CMK (cell line): ENCODE results near the gene CFAP97.
"Not testable (repeated sequence)": the region's sequence is repeated elsewhere in the genome, so short reads cannot be mapped to it uniquely, and the experiment has no call there.

Source experiments
- DNase-seq: peaks from one replicate; pipeline ENCODE4 v3.0.0-alpha.2; 2010; ENCODE audit warnings: low read depth

The CFAP97 gene

GRCh38 chr4:185203486-185204237 lies at the start of gene CFAP97:
CFAP97 (minus strand) TSS chr4:185204000; CDS start chr4:185191196, 12,804 bp downstream.
- peak; percentile 54 for DNase-seq

GRCh38 chr4:185249105-185249504 lies 45.3 kb upstream of the CFAP97 start:
- DNase-seq, result no peak

DNA sequence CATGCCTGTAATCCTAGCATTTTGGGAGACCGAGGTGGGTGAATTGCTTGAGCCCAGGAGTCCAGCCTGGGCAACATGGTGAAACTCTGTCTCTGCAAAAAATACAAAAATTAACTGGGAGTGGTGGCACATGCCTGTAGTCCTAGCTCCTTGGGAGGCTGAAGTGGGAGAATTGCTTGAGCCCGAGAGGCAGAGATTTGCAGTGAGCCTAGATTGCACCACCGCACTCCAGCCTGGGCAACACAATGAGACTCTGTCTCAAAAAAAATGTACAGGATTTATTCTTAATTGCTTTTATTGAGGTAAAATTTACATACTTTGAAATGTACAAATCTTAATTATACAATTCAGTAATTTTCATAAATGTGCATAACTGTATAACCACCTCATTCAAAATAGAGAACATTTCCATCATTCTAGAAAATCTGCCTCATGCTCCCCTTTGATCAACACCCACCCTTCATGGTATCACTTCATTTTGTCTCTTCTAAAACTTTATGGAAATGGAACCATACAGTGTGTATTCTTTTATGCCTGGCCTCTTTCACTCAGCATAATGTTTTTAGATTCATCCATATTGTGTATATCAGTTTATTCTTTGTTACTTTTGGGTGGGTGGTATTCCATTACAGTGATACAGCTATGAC lies 44.7 kb upstream of the CFAP97 start:
- DNase-seq, result no peak

GRCh38 chr4:185247151-185247550 lies 43.4 kb upstream of the CFAP97 start:
- no peak for DNase-seq

GRCh38 chr4:185246453-185246852 lies 42.7 kb upstream of the CFAP97 start:
- DNase-seq, result no peak

GRCh38 chr4:185244763-185245162 lies 41.0 kb upstream of the CFAP97 start:
- no peak for DNase-seq

DNA sequence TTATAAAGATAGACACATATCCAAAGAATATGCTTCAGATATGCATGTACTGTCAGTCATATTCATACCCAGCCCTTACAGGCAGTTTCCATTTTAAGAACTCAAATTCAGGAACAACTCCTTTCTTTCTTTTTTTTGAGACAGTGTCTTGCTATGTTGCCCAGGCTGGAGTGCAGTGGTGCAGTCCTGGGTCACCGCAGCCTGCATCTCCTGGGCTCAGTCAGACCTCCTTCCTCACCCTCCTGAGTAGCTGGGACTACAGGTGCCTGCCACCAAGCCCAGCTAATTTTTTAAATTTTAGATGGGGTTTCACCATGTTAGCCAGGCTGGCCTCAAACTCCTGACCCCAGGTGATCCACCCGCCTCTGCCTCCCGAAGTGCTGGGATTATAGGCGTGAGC lies 40.1 kb upstream of the CFAP97 start:
- no peak for DNase-seq

GRCh38 chr4:185242749-185243533 lies 39.1 kb upstream of the CFAP97 start:
- DNase-seq, result no peak

- DNase-seq, result not testable (repeated sequence)
These were observed 36.7 kb upstream of the CFAP97 start for GRCh38 chr4:185240486-185240885.

DNA sequence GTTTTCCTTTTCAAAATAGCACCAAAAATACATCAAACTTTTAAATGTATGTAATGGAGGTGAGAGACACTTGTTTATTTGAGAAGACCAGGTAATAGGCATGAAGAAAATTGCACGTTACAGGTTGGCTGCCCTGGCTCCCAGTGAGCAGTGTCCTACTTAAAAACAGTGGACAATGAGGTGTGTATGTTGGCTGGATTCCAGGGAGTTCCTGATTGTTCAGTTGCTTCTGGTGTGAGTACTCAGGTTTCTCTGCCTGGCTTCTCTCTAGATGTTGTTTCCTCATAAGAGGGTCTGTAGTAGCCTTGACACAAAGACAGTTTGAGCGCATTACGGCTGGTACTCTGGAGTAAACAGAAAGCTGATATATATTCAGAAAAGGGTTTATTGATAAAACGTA lies 35.0 kb upstream of the CFAP97 start:
- DNase-seq, result no peak

DNA sequence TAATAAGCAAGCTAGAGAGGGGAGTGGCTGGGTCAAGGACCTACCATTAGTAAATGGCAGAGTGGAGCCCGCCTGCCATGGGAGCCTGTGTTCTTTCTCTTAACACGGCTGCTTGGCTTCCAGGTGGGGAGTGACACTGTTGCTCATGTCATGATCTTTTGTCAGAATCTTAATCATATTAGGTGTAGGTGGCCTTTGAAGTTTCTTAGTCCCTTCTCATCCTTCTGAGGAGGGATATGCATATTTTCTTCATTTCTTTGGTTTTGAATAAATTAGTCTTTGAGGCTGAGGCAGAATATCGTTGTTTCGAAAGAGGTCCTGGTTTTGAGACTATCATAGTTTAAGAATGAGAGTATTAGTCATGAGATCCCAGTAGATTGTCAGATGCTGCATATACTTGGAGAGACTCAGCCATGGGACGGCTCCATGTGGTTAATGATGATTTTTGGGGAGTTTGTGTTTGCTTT lies 34.4 kb upstream of the CFAP97 start:
- no peak for DNase-seq

DNA sequence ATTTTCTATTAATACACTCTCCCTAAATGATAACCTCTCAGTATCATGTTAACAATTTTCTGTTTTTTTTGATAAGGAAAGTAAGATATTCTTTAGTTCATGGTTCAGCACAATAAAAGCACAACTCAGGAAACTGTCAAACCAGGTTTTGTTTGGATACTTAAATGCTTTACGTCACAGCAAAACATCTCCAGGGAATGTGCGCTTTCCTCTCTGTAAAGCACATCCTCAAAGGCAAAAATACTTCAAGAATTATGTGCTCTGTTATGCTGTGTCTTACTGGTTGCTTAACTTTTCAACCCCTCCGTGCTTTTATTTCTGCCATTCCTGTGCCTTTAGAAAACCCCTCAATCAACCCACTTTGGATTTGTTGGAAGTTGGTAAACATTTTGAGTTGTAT lies 33.4 kb upstream of the CFAP97 start:
- no peak for DNase-seq

DNA sequence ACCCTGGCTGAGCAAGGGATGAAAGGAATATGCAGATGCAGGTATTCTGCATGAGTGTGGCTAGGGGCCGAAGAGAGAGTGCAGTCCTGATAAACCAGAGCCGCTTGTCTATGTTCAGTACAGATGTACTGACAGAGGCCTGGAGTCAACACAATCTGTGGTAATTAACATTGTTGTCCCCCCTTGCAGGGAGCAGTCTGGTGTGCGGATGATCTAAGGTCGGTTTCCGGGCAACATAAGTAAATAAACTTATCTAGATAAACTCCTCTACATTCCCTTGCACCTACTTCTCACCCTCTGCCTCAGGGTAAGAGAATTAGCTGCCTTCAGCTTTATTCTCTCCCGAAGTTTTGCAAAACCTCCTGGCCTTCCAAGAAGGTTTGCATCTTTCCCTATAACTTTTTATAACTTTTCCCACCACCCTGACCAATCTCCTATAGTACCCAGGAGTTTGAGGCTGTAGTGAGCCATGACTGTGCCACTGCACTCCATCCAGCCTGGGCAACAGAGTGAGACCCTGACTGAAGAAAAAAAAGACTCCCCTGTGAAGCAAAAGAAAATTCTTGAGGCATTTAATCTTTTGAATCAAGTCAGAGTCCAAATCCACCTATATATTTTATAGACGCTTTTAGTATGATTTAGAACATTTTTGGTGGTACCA lies 32.2 kb upstream of the CFAP97 start:
- DNase-seq, result no peak

DNA sequence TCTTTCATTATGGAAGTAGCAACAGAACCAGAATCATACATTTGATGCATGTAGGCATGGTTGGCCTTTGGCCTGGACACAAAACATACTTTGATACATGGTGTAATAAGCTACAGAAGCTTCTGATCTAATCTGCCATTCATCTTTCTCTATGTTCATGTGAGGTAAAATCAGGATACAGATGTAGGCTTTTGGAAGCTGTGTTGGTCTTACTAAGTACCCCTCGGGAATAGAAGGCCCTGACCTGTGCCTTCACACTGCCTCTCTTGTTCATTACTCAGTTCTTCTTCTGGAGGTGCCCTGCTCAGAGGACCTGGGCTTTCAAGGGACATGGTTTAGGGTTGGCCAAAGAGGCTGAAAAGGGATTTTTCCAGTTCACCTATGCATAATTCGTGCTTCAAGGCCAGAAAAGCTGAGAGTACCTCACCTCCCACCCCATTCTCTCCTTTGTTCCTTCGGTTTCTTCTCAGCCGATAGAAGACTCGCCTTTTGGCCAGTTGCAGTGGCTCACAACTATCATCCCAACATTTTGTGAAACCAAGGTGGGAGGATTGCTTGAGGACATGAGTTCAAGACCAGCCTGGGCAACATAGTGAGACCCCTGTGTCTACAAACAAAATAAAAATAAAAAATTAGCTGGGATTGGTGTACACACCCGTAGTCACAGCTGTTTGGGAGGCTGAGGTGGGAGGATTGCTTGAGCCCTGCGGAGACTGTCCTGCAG lies 31.5 kb upstream of the CFAP97 start:
- no peak for DNase-seq

DNA sequence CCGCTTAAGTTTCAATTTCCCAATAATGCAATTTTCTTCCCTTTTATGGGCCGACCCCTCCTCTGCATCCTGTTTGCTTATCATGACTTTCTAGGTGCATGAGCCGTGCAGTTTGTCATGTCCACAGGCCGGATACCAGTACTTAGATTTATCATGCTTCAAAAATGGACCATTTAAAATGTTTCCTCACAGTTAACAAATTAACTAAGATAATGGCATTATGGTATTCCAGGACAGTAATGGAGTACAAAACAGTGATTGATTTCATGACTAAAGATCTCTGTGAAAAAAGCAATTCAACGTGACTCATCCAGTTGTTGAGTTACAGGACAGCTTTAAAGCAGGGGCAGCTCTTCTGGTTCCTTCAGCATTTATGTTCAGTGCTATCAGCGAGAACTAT lies 28.6 kb upstream of the CFAP97 start:
- DNase-seq, result no peak

GRCh38 chr4:185229021-185229818 lies 25.4 kb upstream of the CFAP97 start:
- DNase-seq, result no peak

DNA sequence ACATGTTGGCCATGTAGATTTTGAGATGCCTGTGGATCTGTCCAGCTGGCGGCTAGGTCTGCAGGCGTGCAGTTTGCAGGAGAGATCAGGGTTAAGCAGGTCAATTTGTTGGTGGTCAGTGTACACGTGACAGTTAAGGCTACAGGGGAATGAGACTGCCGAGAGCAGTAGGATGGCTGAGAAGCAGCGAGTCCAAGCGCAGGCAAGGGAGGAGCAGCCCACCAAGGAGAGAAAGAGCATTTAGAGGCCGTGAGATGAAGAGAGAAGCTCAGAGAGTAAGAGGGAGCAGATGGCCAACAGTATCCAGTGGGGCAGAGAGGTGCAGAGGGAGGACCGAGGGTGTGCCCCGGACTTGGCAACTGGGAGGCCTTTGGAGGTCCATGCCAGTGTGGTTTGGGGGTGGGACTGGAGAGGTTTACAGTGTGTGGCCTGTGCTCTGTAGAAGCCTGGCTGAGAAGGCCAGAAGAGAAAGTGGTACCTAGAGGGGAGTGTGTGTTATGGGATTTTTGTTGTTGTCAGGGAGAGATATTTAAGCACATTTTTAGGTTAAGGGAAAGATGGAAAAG lies 24.0 kb upstream of the CFAP97 start:
- no peak for DNase-seq

DNA sequence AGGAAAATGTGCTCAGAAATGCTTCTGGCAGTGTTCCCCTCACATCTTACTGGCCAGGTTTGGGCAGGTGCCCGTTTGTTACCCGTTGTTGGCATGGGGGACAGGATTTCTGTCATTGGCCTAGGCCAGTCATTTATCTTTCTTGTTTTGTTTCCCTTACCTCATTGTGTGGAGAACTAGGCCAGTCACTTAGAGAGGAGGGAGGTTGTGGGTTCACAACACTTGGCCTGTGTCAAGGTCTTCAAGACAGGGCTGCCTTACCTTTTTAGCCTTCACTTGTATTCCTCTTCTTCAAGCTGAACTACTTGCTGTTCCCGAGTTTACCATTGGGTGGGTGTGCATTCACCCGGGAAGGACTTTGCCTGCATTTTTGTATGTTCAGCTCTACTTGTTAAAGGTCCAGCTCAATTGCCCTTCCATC lies 23.3 kb upstream of the CFAP97 start:
- DNase-seq, result no peak

- no peak for DNase-seq
These were observed 22.1 kb upstream of the CFAP97 start for GRCh38 chr4:185225940-185226339.

DNA sequence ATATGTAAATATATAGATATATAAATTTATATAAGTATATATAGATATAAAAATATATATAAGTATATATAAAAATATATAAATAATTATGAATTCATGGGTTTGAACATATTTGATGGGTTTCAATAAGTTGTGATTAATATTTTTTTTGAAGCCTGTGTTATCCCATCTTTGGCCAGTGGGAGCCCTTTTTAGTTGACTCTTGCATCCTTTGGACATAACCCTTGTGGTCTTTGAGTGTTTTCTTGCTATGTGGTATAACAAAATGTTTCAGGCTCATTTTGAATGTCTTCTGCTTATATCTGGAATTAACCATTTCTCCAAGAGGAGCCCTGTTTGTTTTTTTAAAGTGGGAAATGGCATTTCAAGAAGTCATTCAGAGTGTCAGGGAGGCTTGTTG lies 20.8 kb upstream of the CFAP97 start:
- no peak for DNase-seq
